Islet precursor cell (in vitro differentiated cells): Measurements from ENCODE around the gene ZNF239.
A peak's percentile ranks its signal among the peaks of the same experiment; 100 is the strongest.
"Not testable (repeated sequence)": the region's sequence is repeated elsewhere in the genome, so short reads cannot be mapped to it uniquely, and the experiment has no call there.

ENCODE experiments used
- DNase-seq: peaks from one replicate; pipeline ENCODE4 v3.0.0-alpha.2; 2018

Gene ZNF239

DNA sequence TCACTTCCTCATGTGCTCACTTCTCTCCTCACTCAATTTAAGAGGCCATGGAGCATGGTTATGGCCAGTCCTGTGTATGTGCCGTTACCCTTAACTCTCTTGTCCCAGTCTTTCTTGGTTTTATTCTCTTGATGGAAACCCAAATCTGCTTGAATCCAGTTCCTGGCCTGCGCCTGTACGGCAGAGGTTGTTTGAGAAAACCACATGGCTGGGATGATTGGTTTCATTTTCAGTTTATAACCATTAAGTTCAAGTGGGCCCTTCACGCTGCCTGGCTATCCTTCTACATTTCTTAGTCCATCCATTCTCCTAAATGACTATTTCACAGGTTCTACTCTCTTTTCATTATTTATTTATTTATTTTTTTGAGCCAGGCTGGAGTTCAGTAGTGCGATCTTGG lies 1.6 kb upstream of the ZNF239 start:
- DNase-seq = no peak

DNA sequence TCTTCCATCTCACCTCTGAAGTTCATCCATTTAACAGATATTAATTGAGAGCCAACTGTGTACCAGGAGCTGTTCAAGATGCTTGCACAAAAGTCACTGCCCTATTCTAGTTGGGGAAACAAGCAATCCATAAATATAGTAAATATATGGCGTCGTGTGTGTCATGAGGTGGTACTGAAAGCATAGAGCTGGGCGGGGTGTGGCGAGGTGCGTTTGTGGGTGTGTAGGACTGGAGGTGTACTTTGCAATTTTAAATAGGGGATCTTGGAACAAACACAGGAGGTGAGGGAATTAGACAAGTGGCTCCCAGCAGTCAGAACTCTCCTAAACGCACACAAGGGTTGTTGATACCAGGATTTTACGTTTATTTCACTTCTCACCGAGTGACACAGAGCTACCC lies 490 bp upstream of the ZNF239 start:
- DNase-seq = no peak

DNA sequence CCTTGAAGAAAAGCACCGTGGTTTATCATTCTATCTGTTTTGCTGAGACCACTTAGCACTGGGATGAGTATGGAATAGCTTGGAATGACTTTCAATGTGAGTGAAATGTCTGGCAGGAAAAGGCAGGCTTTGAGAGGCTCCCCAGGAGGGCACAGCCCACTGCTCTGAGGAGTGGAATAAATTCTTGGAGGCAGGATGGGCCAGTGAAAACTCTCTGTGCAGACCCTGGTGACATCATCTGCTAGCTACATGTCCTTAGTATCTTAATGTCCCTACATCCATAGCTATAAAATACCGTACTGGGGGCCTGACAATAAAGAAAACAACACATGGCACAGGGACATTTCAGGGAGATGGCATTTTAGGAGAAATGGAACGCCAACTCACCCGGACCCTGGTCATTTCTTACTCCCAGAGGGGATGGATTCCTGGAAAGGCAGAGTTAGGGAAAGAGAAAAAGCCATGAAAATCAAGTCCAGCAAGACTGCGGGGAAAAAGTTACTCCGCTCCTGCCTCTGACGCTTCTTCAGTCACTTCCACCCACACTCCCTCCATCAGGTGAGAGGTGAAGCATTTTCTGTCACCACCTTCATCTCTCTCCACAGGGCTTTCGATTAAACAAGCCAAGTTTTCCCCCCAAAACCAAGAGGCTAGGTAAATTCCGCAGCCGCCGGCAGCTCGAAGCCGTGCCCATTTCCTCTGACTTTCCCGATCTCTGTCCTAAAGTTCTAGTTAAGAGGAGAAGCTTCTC lies 991 bp downstream of the ZNF239 start:
- peak; percentile 58 for DNase-seq

DNA sequence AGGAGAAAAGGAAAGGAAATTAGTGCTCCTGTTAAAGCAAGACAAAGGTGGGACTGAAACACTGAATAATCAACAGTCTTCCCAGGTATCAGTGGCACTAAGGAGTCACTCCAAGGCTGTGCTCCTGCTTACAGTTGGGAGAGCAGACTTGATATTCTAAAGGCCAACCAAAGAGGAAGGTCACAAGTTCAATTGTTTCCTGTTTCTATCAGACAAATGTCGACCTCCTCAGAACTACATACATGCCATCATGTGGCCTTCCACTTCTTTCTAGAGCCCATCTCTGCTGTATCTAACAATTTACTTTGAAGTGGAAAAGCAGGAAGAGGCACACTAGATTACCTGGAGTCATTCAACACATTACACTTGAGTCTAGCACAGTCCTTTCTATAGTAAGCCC lies 3.4 kb downstream of the ZNF239 start:
- DNase-seq = no peak

DNA sequence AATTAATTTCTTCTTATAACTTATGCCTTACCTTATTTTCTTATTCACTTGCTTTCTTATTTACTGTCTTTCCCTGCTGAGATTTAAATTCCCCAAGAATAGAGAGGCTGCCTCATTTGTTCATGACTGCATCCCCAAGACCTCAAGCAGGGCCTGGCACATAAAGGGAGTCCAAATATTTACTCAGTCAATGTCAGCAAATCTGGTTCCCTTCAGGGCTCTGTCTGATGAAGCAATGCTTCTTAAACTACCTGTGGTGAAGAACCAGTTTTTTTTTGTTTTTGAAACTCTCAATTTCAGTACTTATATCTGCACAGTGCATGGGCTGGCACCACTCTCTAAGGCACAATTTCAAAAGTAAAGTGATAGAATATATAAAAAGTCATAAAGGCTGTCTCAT lies 4.7 kb downstream of the ZNF239 start:
- no peak for DNase-seq

DNA sequence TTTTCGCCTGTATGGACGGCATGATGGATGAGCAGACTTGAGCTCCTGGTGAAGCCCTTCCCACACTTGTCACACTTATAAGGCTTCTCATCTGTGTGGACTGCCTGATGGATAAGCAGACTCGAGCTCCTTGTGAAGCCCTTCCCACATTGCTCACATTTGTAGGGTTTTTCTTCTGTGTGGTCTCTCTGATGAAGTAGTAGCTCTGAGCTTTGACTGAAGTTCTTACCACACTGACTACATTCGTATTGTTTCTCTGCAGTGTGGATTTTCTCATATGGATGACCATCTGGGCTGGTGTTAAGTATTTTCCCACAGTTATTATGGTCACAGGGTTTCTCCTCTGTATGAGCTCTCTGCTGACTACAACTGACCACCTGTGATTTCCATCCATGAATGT lies 17.2 kb downstream of the ZNF239 start:
- DNase-seq = no peak

DNA sequence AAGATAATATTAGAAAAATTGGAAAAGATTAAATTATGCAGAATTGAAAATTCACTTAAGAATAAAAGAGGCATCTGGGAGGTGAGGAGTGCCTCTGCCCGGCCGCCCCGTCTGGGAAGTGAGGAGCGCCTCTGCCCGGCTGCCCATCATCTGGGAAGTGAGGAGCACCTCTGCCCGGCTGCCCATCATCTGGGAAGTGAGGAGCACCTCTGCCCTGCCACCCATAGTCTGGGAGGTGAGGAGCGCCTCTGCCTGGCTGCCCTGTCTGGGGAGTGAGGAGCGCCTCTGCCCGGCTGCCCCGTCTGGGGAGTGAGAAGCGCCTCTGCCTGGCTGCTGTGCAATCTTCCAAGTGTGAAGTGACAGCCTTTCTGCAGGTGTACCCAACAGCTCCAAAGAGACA lies 30.7 kb downstream of the ZNF239 start:
- DNase-seq = not testable (repeated sequence)

DNA sequence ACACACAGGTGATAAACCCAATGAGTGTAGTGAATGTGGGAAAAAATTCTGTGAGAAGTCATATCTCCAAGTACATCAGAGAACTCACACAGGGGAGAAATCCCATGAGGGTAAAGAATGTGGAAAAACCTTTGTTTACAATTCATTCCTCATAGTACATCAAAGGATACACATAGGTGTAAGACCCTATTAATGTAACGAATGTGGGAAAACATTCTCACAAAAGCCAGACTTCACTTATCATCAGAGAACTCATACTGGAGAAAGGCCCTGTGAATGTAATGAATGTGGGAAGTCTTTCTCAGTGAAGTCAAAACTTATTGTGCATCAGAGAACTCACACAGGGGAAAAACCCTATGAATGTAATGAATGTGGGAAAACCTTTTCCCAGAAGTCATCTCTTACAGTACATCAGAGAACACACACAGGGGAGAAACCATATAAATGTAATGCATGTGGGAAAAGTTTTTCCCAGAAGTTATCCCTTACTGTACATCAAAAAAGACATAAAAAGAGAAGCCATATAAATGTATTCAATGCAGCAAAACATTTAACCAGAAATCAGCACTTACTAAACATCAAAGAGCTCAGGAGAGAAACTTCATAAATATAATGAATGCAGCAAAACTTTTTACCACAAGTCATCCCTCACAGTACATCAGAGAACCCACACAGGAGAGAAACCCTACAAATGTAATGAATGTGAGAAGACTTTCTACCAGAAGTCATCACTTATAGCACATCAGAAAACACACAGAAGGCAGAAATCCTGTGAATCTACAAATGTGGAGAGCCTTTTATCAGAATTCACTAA lies 49.8 kb downstream of the ZNF239 start:
- no peak for DNase-seq
